Activated naive CD8-positive, alpha-beta T cell treated with anti-CD3 and anti-CD28 coated beads, Interleukin-2, amount 10 ng/mL, durations not matched to agents 7 days and 5 days (primary cell): ENCODE results near the gene WWOX. TPM values are rescaled to one million over a fixed set of nuclear protein-coding genes. Genes with fewer than 3 reads are reported as not detected.
"Not testable (repeated sequence)": the region's sequence is repeated elsewhere in the genome, so short reads cannot be mapped to it uniquely, and the experiment has no call there.

Source experiments
- ATAC-seq: fragments of 150-1000 bp; cut with Tn5 transposase; one replicate; pipeline ENCODE4 v1.10.0; 2021; ENCODE audit warnings: low read depth, moderate library complexity
- POLR2A ChIA-PET: fragments of 350-600 bp; sonication (Branson Sonifier 250); formaldehyde crosslinking; loops from one replicate; lab custom pipeline; 2021; ENCODE audit warnings: antibody characterized with exemption; lab: Charles Lee
- DNase-seq: peaks from one replicate; pipeline ENCODE4 v3.0.0; 2021
- H3K27ac Mint-ChIP-seq: one replicate; pipeline ENCODE4 v1.8.0; 2022; ENCODE audit warnings: mild to moderate bottlenecking, mixed read lengths
- H3K27me3 Mint-ChIP-seq: one replicate; pipeline ENCODE4 v1.8.0; 2022; ENCODE audit warnings: mild to moderate bottlenecking, moderate library complexity, mixed read lengths
- H3K36me3 Mint-ChIP-seq: one replicate; pipeline ENCODE4 v1.8.0; 2021; ENCODE audit warnings: mild to moderate bottlenecking, mixed read lengths
- H3K4me1 Mint-ChIP-seq: one replicate; pipeline ENCODE4 v1.8.0; 2021; ENCODE audit warnings: mixed read lengths
- H3K4me3 Mint-ChIP-seq: one replicate; pipeline ENCODE4 v1.8.0; 2022; ENCODE audit warnings: mild to moderate bottlenecking, moderate library complexity, mixed read lengths
- H3K9me3 Mint-ChIP-seq: one replicate; pipeline ENCODE4 v1.8.0; 2021; ENCODE audit warnings: mixed read lengths
- total RNA-seq, 2 experiments: library from RNA; stranded (reverse); gene quantifications; one replicate each; pipeline ENCODE4 v1.2.3, GENCODE V29; 2021

WWOX gene
- total RNA-seq, 2 experiments from 2014 or later: 26.8 to 27.7 TPM

DNA sequence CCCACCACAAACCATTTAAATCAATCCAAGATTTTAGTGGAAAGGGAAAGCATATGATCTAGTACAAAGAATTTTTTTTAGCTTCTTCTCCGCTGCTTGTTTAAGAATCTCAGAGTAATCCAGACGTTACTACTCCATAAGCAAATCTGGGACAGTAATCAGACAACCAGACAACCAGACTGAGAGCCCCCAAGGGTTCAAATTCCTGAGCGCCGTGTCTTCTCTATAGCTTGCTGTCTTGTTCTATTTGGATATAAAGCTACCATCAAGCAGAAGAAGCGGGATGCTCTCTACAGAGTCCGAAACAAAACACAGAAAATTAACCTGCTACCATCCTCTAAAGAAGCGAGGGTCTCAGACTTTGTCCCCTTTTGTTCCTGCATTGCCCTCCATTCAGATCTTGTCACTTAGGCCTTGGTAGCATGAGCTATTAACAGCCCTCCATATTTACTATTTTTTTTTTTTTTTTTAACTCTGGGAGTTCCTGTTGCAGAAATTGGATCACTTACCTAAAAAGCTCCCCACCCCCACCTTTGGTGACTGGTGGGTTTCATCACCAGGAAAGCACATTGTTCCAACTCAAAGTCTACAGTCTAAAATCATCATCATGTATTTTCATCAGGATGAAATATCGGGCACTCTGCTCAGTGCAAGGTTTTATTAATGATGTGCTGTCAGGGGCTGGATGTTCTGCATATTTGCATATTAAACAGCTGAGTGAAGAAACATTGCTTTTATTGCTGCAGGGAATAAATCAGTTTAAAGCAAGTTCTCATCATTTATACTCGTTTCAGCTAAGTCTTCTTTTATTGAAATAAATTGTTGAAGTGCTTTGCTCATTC is 576.7 kb downstream of the WWOX start:
- POLR2A ChIA-PET: no interaction called here
- Mint-ChIP-seq H3K27me3 (no peaks in the 10 kb centered on the region), H3K27ac (no peak overlapping the region)

GRCh38 chr16:78677181-78677731 is 577.8 kb downstream of the WWOX start:
- no peaks in the 10 kb centered on the region for H3K9me3 Mint-ChIP-seq
- DNase-seq (no peak), ATAC-seq (no peak)
- no peaks in the 10 kb centered on the region for H3K27me3 Mint-ChIP-seq
- peaks cover 5% of the 10 kb centered on the region for H3K4me1 Mint-ChIP-seq
- H3K27ac Mint-ChIP-seq: no peak overlapping the region
- POLR2A ChIA-PET: no interaction called here
- no peak overlapping the region for H3K4me3 Mint-ChIP-seq
- H3K36me3 Mint-ChIP-seq: no peaks in the 10 kb centered on the region

More for the DNA sequence above, 576.7 kb downstream of the WWOX start:
- H3K36me3 Mint-ChIP-seq: no peaks in the 10 kb centered on the region
- H3K9me3 Mint-ChIP-seq: no peaks in the 10 kb centered on the region
- H3K4me1 Mint-ChIP-seq: peaks cover 5% of the 10 kb centered on the region
- DNase-seq (no peak), ATAC-seq (no peak)
- no peak overlapping the region for H3K4me3 Mint-ChIP-seq

DNA sequence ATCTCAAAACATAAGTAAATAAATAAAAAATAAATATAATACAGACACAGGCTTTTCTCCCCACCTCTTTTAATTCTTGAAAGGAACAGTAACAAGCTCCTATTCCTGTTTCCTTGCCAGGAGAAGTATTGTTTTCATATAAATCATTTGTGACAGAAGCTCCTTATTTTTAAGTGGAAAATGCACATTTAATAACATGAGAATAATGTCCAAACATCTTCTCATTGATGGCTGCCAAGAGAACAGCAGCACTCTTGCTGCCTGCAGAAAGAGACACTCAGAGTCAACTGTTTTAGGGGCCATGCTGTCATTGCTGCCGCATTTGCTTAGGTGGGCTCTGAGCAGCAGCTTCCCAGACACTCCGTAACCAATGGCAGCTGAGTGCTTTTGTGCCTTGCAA is 580.1 kb downstream of the WWOX start:
- no peaks in the 10 kb centered on the region for H3K27me3 Mint-ChIP-seq
- no peaks in the 10 kb centered on the region for H3K9me3 Mint-ChIP-seq
- H3K27ac Mint-ChIP-seq: no peak overlapping the region
- POLR2A ChIA-PET: no interaction called here
- ATAC-seq (no peak), DNase-seq (no peak)
- H3K4me3 Mint-ChIP-seq: no peak overlapping the region
- H3K36me3 Mint-ChIP-seq: no peaks in the 10 kb centered on the region
- peaks cover 5% of the 10 kb centered on the region for H3K4me1 Mint-ChIP-seq

GRCh38 chr16:78681743-78682142 is 582.3 kb downstream of the WWOX start:
- no peak for DNase-seq
- POLR2A ChIA-PET: no interaction called here
- no peaks in the 10 kb centered on the region for H3K36me3 Mint-ChIP-seq
- no peak for ATAC-seq
- H3K4me3 Mint-ChIP-seq: no peak overlapping the region
- peaks cover 5% of the 10 kb centered on the region for H3K4me1 Mint-ChIP-seq
- no peaks in the 10 kb centered on the region for H3K27me3 Mint-ChIP-seq
- no peaks in the 10 kb centered on the region for H3K9me3 Mint-ChIP-seq
- H3K27ac Mint-ChIP-seq: no peak overlapping the region

GRCh38 chr16:78684030-78684611 is 584.7 kb downstream of the WWOX start:
- no peak for ATAC-seq
- no peak overlapping the region for H3K27ac Mint-ChIP-seq
- no peaks in the 10 kb centered on the region for H3K36me3 Mint-ChIP-seq
- no peaks in the 10 kb centered on the region for H3K9me3 Mint-ChIP-seq
- POLR2A ChIA-PET: no interaction called here
- no peak for DNase-seq
- no peaks in the 10 kb centered on the region for H3K27me3 Mint-ChIP-seq
- no peak overlapping the region for H3K4me3 Mint-ChIP-seq
- H3K4me1 Mint-ChIP-seq: no peaks in the 10 kb centered on the region

- no peaks in the 10 kb centered on the region for H3K4me1 Mint-ChIP-seq
- H3K36me3 Mint-ChIP-seq: no peaks in the 10 kb centered on the region
- H3K4me3 Mint-ChIP-seq: no peak overlapping the region
- H3K9me3 Mint-ChIP-seq: no peaks in the 10 kb centered on the region
- DNase-seq (no peak), ATAC-seq (no peak)
- no peaks in the 10 kb centered on the region for H3K27me3 Mint-ChIP-seq
- H3K27ac Mint-ChIP-seq: no peak overlapping the region
- POLR2A ChIA-PET: no interaction called here
Measured at GRCh38 chr16:78684655-78685375, 585.4 kb downstream of the WWOX start.

GRCh38 chr16:78686601-78687000 is 587.1 kb downstream of the WWOX start:
- Mint-ChIP-seq H3K36me3 (no peaks in the 10 kb centered on the region), H3K27ac (no peak overlapping the region), H3K27me3 (no peaks in the 10 kb centered on the region), H3K4me3 (no peak overlapping the region), H3K4me1 (no peaks in the 10 kb centered on the region), H3K9me3 (peaks cover 1% of the 10 kb centered on the region)
- no peak for ATAC-seq
- POLR2A ChIA-PET: no interaction called here
- DNase-seq: no peak

- Mint-ChIP-seq H3K36me3 (no peaks in the 10 kb centered on the region), H3K27me3 (no peaks in the 10 kb centered on the region), H3K27ac (no peak overlapping the region), H3K4me1 (no peaks in the 10 kb centered on the region), H3K9me3 (peaks cover 3% of the 10 kb centered on the region), H3K4me3 (no peak overlapping the region)
- no peak for DNase-seq
- ATAC-seq: no peak
- POLR2A ChIA-PET: no interaction called here
Measured at GRCh38 chr16:78689028-78689427, 589.6 kb downstream of the WWOX start.

DNA sequence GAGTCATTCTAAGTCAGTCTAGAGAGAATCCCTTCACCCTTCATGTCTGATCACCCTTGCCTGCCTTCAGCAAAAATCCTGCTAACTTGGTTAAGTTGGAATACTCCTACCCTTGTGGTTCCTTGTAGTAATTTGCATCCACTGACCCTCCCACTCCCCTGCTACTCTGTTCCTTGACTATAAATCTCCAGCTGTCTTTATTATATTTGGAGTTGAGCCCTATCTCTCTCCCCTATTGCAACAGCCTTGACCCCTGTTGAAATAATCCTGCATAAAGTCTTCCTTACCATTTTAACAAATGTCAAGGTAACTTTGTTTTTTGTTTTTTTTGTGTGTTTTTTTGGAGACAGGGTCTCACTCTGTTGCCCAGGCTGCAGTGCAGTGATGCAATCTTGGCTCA is 590.1 kb downstream of the WWOX start:
- POLR2A ChIA-PET: no interaction called here
- H3K9me3 Mint-ChIP-seq: peaks cover 3% of the 10 kb centered on the region
- H3K27me3 Mint-ChIP-seq: no peaks in the 10 kb centered on the region
- no peak for DNase-seq
- no peaks in the 10 kb centered on the region for H3K4me1 Mint-ChIP-seq
- no peak for ATAC-seq
- no peak overlapping the region for H3K27ac Mint-ChIP-seq
- no peaks in the 10 kb centered on the region for H3K36me3 Mint-ChIP-seq
- no peak overlapping the region for H3K4me3 Mint-ChIP-seq

DNA sequence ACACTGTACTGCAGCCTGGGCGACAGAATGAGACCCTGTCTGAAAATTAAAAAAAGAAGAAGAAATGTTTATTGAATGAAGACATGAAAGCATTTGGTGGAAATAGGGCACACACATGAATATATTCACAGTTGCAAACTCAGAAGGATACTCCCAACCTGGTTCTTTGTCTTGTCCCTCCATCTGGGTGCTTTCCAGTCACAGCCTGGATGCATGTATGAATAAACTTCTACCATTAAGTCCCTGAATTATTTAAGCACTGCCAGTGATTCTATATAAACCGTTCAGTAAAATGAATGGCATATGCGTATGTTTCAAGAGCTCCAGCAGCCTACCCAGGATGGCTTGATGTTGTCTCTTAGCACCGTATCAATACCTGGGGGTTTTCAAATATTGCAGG is 591.1 kb downstream of the WWOX start:
- Mint-ChIP-seq H3K4me1 (no peaks in the 10 kb centered on the region), H3K4me3 (no peak overlapping the region), H3K36me3 (no peaks in the 10 kb centered on the region), H3K27me3 (no peaks in the 10 kb centered on the region), H3K9me3 (peaks cover 3% of the 10 kb centered on the region), H3K27ac (no peak overlapping the region)
- ATAC-seq (no peak), DNase-seq (no peak)
- POLR2A ChIA-PET: no interaction called here

DNA sequence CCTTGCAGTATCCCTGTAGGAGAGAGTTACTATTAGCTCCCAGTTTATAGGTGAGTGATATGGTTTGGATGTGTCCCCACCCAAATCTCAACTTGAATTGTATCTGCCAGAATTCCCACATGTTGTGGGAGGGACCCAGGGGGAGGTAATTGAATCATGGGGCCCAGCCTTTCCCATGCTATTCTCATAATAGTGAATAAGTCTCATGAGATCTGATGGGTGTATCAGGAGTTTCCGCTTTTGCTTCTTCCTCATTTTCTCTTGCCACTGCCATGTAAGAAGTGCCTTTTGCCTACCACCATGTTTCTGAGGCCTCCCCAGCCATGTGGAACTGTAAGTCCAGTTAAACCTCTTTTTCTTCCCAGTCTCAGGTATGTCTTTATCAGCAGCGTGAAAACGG is 592.3 kb downstream of the WWOX start:
- H3K36me3 Mint-ChIP-seq, H3K27ac Mint-ChIP-seq, H3K4me3 Mint-ChIP-seq, H3K27me3 Mint-ChIP-seq, H3K9me3 Mint-ChIP-seq, POLR2A ChIA-PET, DNase-seq, H3K4me1 Mint-ChIP-seq, ATAC-seq: not testable (repeated sequence)

- Mint-ChIP-seq H3K4me3 (no peak overlapping the region), H3K9me3 (peaks cover 6% of the 10 kb centered on the region), H3K4me1 (no peaks in the 10 kb centered on the region), H3K27me3 (no peaks in the 10 kb centered on the region), H3K27ac (no peak overlapping the region), H3K36me3 (no peaks in the 10 kb centered on the region)
- no peak for DNase-seq
- ATAC-seq: no peak
- POLR2A ChIA-PET: interaction anchor here (0.7 kb wide), 1 partner anchor 9 kb away, joined by 3 read pairs; no protein-coding TSS in a partner anchor
Measured at GRCh38 chr16:78693496-78693895, 594.0 kb downstream of the WWOX start.

DNA sequence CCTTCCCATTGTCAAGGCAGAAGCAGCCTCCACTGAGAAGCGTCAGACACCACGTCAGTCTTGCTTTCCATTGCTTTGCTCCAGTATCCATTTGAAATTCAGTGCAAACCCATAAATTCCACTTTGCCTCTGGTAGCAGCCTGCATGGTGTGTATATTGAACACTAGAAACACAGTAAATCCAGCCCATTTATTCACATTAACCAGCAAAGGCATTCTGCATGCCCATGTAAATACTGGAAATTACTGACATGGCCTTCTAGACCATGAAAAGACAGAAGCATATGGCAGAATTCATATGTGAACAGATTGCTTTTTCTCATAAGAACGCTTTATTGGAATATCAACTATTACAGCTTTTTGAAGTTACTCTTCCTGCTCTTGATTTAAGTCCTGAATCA is 595.0 kb downstream of the WWOX start:
- Mint-ChIP-seq H3K4me3 (no peak overlapping the region), H3K9me3 (peaks cover 6% of the 10 kb centered on the region), H3K4me1 (no peaks in the 10 kb centered on the region), H3K36me3 (no peaks in the 10 kb centered on the region), H3K27me3 (no peaks in the 10 kb centered on the region), H3K27ac (no peak overlapping the region)
- DNase-seq (no peak), ATAC-seq (no peak)
- POLR2A ChIA-PET: interaction anchor here (0.7 kb wide), 1 partner anchor 8 kb away, joined by 3 read pairs; no protein-coding TSS in a partner anchor
